Measurements from ENCODE around the gene AQP3.
A peak's percentile ranks its signal among the peaks of the same experiment; 100 is the strongest.

AQP3 gene

DNA sequence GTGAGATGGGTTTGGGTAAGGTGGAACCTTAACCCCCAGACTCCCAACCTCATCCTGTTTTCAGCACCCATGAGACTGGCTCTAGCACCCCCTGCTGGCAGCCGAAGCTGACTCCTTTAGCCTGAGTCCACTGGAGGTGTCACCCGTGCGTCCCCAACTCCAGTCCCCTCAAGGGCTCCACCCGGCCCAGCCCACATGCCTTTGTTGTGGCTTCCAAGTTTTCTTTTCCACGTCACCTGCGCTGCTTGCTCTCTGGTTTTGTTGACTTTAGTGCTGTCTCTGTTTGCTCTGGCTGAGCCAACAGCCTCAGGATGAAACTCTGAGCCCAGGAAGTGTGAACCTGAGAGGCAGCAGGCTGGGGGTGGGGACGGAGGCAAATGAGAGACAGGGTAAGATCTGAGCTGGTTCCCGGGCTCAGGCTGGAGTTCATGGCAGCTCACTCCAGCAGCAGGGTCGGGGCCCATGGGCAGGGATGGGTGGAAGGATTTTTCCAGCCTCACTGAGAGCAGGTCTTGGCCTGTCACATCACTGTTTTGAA, 31.8 kb downstream of the AQP3 start:
- Histone ChIP-seq H3K36me3 (ENCODE audit: insufficient read depth, low read length) (no peaks in the 10 kb centered on the region), H3K4me1 (ENCODE audit: insufficient read depth, low read length, severe bottlenecking) (peaks cover 20% of the 10 kb centered on the region), H3K9ac (ENCODE audit: low read length) (no peak overlapping the region), H3K9me2 (ENCODE audit: low read depth, low read length) (no peaks in the 10 kb centered on the region), H3K4me3 (ENCODE audit: low read depth, low read length, poor library complexity, severe bottlenecking) (no peak overlapping the region), H3F3A (ENCODE audit: insufficient read depth, low read length) (no peaks in the 10 kb centered on the region), H3K9me3 (ENCODE audit: low read length) (no peaks in the 10 kb centered on the region), H3K79me2 (ENCODE audit: insufficient read depth, low read length) (no peaks in the 10 kb centered on the region), H3K27ac (ENCODE audit: low read depth, low read length, poor library complexity, severe bottlenecking) (no peak overlapping the region), H3K4me2 (ENCODE audit: low read length) (peak overlapping the region; percentile 20; the same call in 1 of the 2 replicates), H3K27me3 (ENCODE audit: insufficient read depth, low read length) (peaks cover 13% of the 10 kb centered on the region), H2AFZ (ENCODE audit: low read length) (no peak overlapping the region), H4K20me1 (ENCODE audit: insufficient read depth, low read length) (no peaks in the 10 kb centered on the region)
- TF ChIP-seq, protein P1, sequence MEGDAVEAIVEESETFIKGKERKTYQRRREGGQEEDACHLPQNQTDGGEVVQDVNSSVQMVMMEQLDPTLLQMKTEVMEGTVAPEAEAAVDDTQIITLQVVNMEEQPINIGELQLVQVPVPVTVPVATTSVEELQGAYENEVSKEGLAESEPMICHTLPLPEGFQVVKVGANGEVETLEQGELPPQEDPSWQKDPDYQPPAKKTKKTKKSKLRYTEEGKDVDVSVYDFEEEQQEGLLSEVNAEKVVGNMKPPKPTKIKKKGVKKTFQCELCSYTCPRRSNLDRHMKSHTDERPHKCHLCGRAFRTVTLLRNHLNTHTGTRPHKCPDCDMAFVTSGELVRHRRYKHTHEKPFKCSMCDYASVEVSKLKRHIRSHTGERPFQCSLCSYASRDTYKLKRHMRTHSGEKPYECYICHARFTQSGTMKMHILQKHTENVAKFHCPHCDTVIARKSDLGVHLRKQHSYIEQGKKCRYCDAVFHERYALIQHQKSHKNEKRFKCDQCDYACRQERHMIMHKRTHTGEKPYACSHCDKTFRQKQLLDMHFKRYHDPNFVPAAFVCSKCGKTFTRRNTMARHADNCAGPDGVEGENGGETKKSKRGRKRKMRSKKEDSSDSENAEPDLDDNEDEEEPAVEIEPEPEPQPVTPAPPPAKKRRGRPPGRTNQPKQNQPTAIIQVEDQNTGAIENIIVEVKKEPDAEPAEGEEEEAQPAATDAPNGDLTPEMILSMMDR (IDR thresholded peaks at IDR 0.05; ENCODE audit: low read length), result peak; percentile 93
- no peak for TF ChIP-seq EZH2 (IDR thresholded peaks at IDR 0.05; ENCODE audit: borderline replicate concordance, low read length)

DNA sequence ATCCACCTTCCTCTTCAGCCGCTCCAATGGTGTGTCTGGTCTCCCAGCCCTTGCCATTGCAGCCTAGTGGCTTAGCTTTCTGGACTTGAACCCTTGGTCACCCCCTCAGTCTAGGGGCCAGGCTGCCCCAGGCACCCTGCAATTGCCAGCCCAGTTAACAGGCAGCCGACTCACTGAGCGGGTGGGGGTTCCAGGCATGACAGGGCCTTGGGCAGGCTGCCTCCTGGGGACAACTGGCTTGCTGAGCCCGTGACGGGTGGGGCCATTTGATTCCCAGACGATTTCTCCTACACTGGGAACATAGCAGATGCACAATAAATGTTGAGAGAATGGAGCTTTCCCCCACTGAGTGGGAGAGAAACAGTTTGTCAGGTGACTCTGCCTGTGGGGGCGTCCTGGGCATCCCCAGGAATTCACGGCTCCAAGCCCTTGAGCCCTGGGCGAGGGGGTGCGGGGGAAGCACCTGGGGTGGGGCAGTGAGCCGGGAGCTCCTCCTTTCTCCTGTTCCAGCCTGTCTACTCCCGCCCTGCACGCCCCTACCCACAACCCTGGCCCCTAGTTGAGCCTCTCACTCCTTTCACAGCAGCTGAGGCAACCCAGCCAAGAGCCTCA, 32.4 kb downstream of the AQP3 start:
- no peaks in the 10 kb centered on the region for H3K9me3 ChIP-seq (ENCODE audit: low read length)
- no peak overlapping the region for H3K4me3 ChIP-seq (ENCODE audit: low read depth, low read length, poor library complexity, severe bottlenecking)
- no peak overlapping the region for H3K27ac ChIP-seq (ENCODE audit: low read depth, low read length, poor library complexity, severe bottlenecking)
- no peaks in the 10 kb centered on the region for H3K36me3 ChIP-seq (ENCODE audit: insufficient read depth, low read length)
- no peak overlapping the region for H3K9ac ChIP-seq (ENCODE audit: low read length)
- no peaks in the 10 kb centered on the region for H3K9me2 ChIP-seq (ENCODE audit: low read depth, low read length)
- H3K4me2 ChIP-seq (ENCODE audit: low read length), result peak overlapping the region; percentile 20; the same call in 1 of the 2 replicates
- H3K79me2 ChIP-seq (ENCODE audit: insufficient read depth, low read length), result no peaks in the 10 kb centered on the region
- no peak for TF ChIP-seq EZH2 (IDR thresholded peaks at IDR 0.05; ENCODE audit: borderline replicate concordance, low read length)
- TF ChIP-seq, protein P1 (IDR thresholded peaks at IDR 0.05; ENCODE audit: low read length), result no peak
- no peaks in the 10 kb centered on the region for H4K20me1 ChIP-seq (ENCODE audit: insufficient read depth, low read length)
- H3F3A ChIP-seq (ENCODE audit: insufficient read depth, low read length), result no peaks in the 10 kb centered on the region
- H2AFZ ChIP-seq (ENCODE audit: low read length), result no peak overlapping the region
- peaks cover 13% of the 10 kb centered on the region for H3K27me3 ChIP-seq (ENCODE audit: insufficient read depth, low read length)
- H3K4me1 ChIP-seq (ENCODE audit: insufficient read depth, low read length, severe bottlenecking), result peaks cover 20% of the 10 kb centered on the region

- no peak overlapping the region; the same call in 1 of the 2 replicates for H3K4me2 ChIP-seq (ENCODE audit: low read length)
- no peak for TF ChIP-seq EZH2 (IDR thresholded peaks at IDR 0.05; ENCODE audit: borderline replicate concordance, low read length)
- TF ChIP-seq, protein P1 (IDR thresholded peaks at IDR 0.05; ENCODE audit: low read length), result no peak
- H3K27me3 ChIP-seq (ENCODE audit: insufficient read depth, low read length), result peaks cover 13% of the 10 kb centered on the region
- H3K4me1 ChIP-seq (ENCODE audit: insufficient read depth, low read length, severe bottlenecking), result peaks cover 20% of the 10 kb centered on the region
- no peaks in the 10 kb centered on the region for H3K79me2 ChIP-seq (ENCODE audit: insufficient read depth, low read length)
- no peaks in the 10 kb centered on the region for H4K20me1 ChIP-seq (ENCODE audit: insufficient read depth, low read length)
- H3K9ac ChIP-seq (ENCODE audit: low read length), result no peak overlapping the region
- no peak overlapping the region for H3K27ac ChIP-seq (ENCODE audit: low read depth, low read length, poor library complexity, severe bottlenecking)
- no peaks in the 10 kb centered on the region for H3K9me2 ChIP-seq (ENCODE audit: low read depth, low read length)
- H2AFZ ChIP-seq (ENCODE audit: low read length), result no peak overlapping the region
- no peak overlapping the region for H3K4me3 ChIP-seq (ENCODE audit: low read depth, low read length, poor library complexity, severe bottlenecking)
- no peaks in the 10 kb centered on the region for H3K9me3 ChIP-seq (ENCODE audit: low read length)
- no peaks in the 10 kb centered on the region for H3F3A ChIP-seq (ENCODE audit: insufficient read depth, low read length)
- no peaks in the 10 kb centered on the region for H3K36me3 ChIP-seq (ENCODE audit: insufficient read depth, low read length)
Observed at GRCh38 chr9:33414268-33414667, 33.1 kb downstream of the AQP3 start.

Measured in OCI-LY1 (cell line).